HCT116 (cell line): ENCODE results near the gene MED15.

Experiments used
- ATF3 ChIP-seq: IDR thresholded peaks from 2 replicates; pipeline ENCODE4 v1.6.1; 2012
- CEBPB ChIP-seq: IDR thresholded peaks from 2 replicates; pipeline ENCODE4 v1.6.1; 2012; ENCODE audit warnings: low read depth
- CTCF ChIP-seq, 3 experiments: fragments of 200-600 bp in 1 of 3; sonication (generic) in 1 of 3; IDR thresholded peaks in 2 of 3; conservative IDR thresholded peaks in 1 of 3; 2 replicates each; pipeline ENCODE4 v1.5.1; 2012 to 2017; ENCODE audit warnings: low read depth in 2 of 3, low read length in 2 of 3, antibody characterized with exemption in 1 of 3, borderline replicate concordance in 1 of 3, control low read depth in 1 of 3, mild to moderate bottlenecking in 1 of 3, mixed read lengths in 1 of 3, mixed run types in 1 of 3, moderate library complexity in 1 of 3; ENCODE audit not compliant: insufficient read depth in 1 of 3
- EZH2 ChIP-seq: fragments of 200-600 bp; sonication (generic); IDR thresholded peaks from 2 replicates; pipeline ENCODE4 v1.6.1; 2017; ENCODE audit warnings: antibody characterized with exemption, mixed run types
- EZH2phosphoT487 ChIP-seq: fragments of 200-600 bp; IDR thresholded peaks from 2 replicates; pipeline ENCODE4 v1.6.1; 2018; ENCODE audit warnings: antibody characterized with exemption, borderline replicate concordance
- POLR2A ChIP-seq: IDR thresholded peaks from 2 replicates; pipeline ENCODE4 v1.7.0; 2011; ENCODE audit warnings: borderline replicate concordance; ENCODE audit not compliant: insufficient read depth, insufficient read length; ENCODE audit errors: extremely low read depth
- POLR2AphosphoS5 ChIP-seq: IDR thresholded peaks from 2 replicates; pipeline ENCODE4 v1.6.1; 2011; ENCODE audit warnings: mild to moderate bottlenecking, low read depth, low read length, moderate library complexity
- RAD21 ChIP-seq: IDR thresholded peaks from 2 replicates; pipeline ENCODE4 v1.6.1; 2012; ENCODE audit warnings: low read depth, mild to moderate bottlenecking
- REST ChIP-seq: IDR thresholded peaks from 2 replicates; pipeline ENCODE4 v1.6.1; 2012; ENCODE audit warnings: low read depth
- SIN3A ChIP-seq: IDR thresholded peaks from 2 replicates; pipeline ENCODE4 v1.6.1; 2012; ENCODE audit warnings: low read depth
- SP1 ChIP-seq: IDR thresholded peaks from 2 replicates; pipeline ENCODE4 v1.6.1; 2012; ENCODE audit warnings: low read depth
- TCF7L2 ChIP-seq: IDR thresholded peaks from 2 replicates; pipeline ENCODE4 v1.7.0; 2011; ENCODE audit warnings: borderline replicate concordance, inconsistent platforms; ENCODE audit not compliant: insufficient read depth, insufficient read length; ENCODE audit errors: extremely low read depth
- YY1 ChIP-seq: IDR thresholded peaks from 2 replicates; pipeline ENCODE4 v1.6.1; 2011; ENCODE audit warnings: low read length, low read depth, moderate library complexity, mild to moderate bottlenecking; ENCODE audit not compliant: insufficient replicate concordance; ENCODE audit errors: extremely low read depth
- ZNF274 ChIP-seq: fragments of 200-500 bp; sonication (Bioruptor generic); IDR thresholded peaks from 2 replicates; pipeline ENCODE4 v1.6.1; 2014; ENCODE audit warnings: mild to moderate bottlenecking, low read depth, low read length, inconsistent platforms

DNA sequence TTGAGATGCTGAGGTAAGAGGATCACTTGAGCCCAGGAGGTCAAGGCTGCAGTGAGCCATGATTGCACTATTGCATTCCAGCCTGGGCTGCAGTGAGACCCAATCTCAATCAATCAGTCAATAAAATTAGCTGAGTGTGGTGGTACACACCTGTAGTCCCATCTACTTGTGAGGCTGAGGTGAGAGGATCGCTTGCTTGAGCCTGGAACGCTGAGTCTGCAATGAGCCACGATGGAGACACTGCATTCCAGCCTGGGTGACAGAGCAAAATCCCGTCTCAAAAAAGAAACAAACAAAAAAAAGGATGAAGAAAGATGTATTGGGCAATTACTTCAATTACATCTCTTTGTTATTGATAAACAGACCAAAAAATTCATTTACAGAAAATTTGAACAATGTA, 54.5 kb downstream of the MED15 start:
- no peak for TF ChIP-seq POLR2AphosphoS5
- no peak for TF ChIP-seq SIN3A
- no peak for TF ChIP-seq RAD21
- TF ChIP-seq CTCF (IDR thresholded peaks at IDR 0.05 in 2 of 3, conservative IDR thresholded peaks at IDR 0.05 in 1 of 3; ENCODE audit: borderline replicate concordance in 1 of 3, insufficient read depth in 1 of 3, low read depth in 2 of 3, low read length in 2 of 3) = no peak
- no peak for TF ChIP-seq TCF7L2
- TF ChIP-seq POLR2A = no peak
- no peak for TF ChIP-seq ZNF274
- TF ChIP-seq ATF3 = no peak
- TF ChIP-seq SP1 = no peak
- TF ChIP-seq REST = no peak
- no peak for TF ChIP-seq EZH2
- TF ChIP-seq CEBPB = no peak
- TF ChIP-seq YY1 = no peak
- no peak for TF ChIP-seq EZH2phosphoT487
